ENCODE measurements around the gene INTS1.

The INTS1 gene

GRCh38 chr7:1502845-1503244 lies 1.3 kb downstream of the INTS1 start:
- DNase-seq: no peak

GRCh38 chr7:1501487-1502270 lies 2.5 kb downstream of the INTS1 start:
- no peak for DNase-seq

DNA sequence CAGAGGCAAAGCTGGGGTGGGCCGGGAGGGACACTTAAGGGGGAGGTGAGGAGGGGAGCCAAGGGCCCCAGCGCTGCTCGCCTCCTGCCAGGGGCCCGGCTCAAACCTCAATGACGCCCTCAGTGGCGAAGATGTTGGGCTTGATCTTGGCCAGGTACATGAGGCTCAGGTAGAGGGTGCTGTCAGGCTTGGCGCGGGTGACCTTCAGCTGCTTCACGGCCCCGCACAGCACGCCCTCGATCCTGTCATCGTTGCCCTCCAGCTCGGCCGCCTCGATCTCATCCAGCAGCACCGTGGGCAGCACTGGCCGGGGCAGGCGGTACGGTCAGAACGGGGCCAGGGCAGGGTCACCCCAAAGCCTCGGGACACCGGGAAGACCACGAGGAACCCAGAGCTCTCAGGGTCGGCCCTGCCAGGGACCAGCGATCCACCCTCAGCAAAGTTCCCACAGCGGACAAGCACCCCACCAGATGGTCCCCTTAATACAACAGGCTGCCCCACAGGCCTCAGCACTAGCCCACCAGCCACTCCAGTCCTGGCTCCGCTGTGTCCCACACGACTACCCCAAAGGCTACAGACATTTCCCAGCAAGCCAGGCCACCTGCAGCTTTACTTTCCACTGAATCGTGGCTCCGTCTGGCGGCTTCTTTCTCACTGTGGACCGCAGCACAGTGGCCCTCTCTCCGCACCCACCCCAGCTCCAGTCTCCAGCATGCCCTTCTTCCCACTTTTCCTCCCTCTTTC lies 4.0 kb downstream of the INTS1 start:
- no peak for DNase-seq

DNA sequence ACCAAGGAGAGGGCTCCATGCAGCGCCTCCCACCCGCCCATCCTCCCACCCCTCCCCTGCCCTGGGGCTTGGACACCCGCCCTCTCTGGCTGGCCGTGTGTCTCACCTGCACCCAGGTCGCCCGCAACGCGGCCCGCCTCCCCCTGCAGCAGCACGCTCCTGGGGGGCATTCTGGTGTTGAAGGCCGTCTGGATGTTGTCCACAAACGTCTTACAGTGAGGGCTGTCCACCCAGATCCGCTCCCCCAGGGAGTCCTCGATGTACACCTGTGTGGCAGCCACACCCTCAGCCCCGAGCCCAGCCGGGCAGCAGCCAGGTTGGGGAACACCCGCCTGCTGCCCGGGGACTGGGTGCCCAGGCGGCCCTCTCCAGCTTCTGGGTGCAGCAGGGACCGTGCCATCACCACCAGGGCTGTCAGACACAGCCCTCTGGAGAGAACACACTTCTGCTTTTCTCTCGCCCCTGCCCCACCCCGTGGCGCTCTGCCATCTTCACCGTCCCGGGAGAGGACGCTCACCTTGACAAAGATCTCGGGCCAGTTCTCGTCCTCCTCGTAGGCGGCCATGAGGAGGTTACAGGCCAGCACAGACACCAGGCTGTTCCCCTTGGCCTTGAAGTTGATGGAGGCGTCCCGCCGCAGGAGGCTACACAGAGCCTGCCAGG lies 4.7 kb downstream of the INTS1 start:
- DNase-seq: no peak

DNA sequence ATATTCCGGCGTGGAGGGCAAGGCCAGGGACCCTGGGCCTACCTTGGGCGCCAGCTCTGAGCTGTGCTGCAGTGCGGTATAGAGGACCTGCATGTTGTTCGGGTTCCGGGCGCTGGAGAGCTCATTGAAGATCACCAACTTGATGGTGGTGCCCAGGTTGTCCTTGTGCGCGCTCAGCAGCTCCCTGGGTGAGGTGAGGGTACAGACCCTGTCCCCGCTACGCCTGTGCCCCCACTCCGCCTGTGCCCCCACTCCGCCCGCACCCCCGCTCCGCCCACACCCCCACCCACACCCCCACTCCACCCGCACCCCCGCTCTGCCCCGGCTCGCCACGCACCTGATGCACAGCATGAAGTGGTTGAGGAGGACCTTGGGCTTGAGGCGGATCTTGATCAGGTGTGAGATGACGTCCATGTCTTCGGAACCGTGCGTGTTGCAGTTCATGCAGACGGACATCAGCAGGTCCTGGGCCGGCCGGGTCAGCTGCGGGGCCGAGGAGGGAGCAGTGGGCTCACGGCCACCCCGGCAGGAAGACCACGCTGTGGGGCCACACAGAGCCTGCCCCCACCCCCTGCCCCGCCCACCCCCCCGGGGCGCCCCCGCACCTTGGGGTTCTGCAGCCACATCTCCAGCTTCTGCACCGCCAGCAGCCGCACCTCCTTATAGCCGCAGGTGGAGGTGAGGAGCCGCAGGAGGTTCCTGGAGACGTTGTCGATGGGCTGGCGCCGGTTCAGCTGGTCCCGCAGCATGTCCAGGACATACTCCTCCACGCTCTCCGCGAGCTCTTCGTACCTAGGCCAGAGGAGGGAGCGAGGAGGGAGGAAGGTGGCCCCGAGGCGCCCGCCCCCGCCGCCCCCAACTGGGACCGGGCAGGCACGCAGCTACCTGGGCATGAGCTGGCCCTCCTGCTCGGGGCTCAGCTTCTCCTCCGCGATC lies 5.6 kb downstream of the INTS1 start:
- DNase-seq: no peak

DNA sequence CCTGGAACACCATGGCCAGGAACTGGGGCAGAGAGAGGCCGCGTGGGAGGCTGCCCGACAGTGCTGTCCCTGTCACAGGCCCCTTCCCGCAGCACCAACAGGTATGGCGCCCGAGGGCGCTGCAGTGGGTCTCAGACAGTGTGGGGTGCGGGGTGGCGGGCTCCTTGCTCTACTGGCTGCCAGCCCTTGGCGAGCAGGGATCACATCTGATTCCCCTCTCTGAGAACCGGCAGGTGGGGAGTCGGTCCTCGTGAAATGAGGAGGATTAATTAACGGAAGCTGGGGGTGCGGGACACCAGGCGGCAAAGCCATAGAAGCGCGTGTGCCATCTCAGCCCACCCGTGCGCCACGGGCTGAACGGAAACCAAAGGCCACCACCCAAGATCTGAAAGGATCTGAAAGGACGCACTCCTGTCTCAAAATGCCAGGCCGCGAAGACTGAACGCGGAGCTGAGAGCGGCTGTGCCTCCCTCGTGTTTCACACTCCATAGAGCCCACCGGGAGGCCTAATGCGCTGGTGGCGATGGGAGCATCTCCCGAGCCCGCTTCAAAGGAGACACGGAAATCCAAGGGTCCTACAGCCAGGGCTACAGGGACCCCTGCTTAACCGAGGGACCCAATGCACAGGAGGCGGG lies 6.8 kb downstream of the INTS1 start:
- DNase-seq: no peak

GRCh38 chr7:1496531-1497292 lies 7.5 kb downstream of the INTS1 start:
- no peak for DNase-seq

GRCh38 chr7:1495564-1496242 lies 8.5 kb downstream of the INTS1 start:
- no peak for DNase-seq

DNA sequence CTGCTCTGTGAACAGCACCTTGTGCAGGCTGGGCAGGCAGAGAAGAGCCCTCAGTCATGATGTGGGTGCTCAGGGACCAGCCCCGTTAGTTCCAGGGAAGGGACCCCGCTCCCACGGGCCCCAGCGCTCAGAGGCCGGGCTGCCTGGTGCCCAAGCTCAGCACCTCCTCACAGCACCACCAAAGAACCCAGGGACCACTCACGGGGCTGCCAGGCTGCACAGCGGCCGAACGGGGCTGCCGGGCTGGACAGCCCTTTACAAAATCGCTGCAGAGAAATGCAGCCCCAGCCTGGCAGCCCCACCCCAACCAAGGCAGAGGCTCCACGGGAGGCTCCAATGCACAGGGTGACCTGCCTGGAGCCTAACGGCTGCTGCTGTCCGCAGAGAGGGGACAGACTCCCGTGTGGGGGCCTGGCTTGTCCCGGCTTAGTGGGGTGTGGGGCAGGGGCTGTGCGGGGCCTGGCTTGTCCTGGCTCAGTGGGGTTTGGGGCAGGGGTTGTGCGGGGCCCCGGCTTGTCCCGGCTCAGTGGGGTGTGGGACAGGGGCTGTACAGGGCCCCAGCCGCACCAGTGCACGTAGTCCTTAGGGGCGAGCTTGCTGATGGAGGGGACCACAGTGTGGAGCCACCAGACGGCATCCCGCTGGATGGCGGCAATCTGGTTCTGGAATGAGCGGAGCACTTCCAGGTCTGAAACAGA lies 9.2 kb downstream of the INTS1 start:
- no peak for DNase-seq

- no peak for DNase-seq
These were observed 9.7 kb downstream of the INTS1 start for GRCh38 chr7:1494447-1494846.

DNA sequence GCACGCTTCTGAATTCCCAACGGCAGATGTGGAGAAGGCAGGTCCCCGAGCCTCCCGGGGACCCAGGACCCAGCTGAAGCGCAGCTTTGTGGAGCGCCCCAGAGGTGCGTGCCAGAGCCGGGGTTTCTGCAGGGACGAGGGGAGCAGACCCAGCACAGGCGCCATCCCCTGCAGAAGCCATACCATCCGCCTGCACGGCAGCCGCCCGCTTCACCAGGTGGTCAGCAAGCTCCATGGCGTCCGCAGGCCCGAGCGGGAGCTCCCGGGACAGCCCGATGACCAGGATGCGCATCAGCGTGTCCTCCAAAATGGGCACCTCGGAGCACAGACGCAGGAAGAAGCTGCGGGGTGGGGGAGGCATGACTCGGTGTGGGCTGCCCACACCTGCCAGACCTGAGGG lies 10.6 kb downstream of the INTS1 start:
- no peak for DNase-seq

- DNase-seq: no peak
These were observed 11.1 kb downstream of the INTS1 start for GRCh38 chr7:1493129-1493528.

GRCh38 chr7:1492640-1493039 lies 11.5 kb downstream of the INTS1 start:
- no peak for DNase-seq

GRCh38 chr7:1492221-1492620 lies 12.0 kb downstream of the INTS1 start:
- DNase-seq: no peak

- no peak for DNase-seq
These were observed 13.4 kb downstream of the INTS1 start for GRCh38 chr7:1490837-1491236.

DNA sequence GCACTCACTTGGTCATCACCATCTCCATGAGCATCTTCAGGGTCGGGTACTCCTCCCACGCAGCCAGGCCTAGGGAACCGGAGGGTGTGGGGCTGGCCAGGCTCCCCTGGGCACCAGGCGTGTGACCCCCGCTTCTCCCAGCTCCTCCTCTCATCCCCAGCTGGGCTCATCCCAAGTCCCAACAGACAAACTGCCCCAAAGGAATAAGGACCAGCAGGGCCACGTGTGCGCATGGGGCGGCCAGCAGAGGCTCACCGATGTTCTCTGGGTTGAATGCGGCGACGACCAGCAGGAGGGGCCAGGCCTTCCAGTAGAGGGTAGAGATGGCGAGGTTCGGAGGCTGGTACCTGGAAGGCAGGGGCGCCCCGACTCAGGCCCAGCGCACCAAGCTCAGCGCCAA lies 14.9 kb downstream of the INTS1 start:
- no peak for DNase-seq

- DNase-seq: no peak
These were observed 16.2 kb downstream of the INTS1 start for GRCh38 chr7:1488016-1488415.

GRCh38 chr7:1487466-1487865 lies 16.7 kb downstream of the INTS1 start:
- DNase-seq: no peak

- no peak for DNase-seq
These were observed 17.6 kb downstream of the INTS1 start for GRCh38 chr7:1486571-1486970.

DNA sequence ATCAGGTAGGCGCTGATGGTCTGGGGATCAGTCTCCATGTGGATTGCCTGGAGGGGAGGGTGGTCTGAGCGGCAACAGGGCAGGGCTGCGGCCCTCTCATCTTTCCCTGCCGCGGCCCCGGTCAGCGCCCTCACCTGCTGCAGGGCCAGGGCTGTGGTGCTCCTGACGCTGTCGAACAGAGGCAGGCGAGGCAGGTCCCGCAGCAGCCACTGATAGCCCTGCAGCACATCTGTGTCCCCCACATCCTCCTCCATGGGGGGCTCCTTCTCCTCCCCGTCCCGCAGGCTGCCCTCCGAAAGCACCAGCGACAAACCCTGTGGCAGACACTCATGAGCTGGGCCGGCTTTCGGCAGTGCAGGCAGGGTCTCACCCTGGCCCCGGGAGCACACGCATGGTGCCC lies 19.0 kb downstream of the INTS1 start:
- DNase-seq: no peak
